Measurements from ENCODE around the gene B4GALT7.

- TF ChIP-seq POLR2AphosphoS5 (IDR thresholded peaks at IDR 0.05): no peak
- TF ChIP-seq CTCF (IDR thresholded peaks at IDR 0.05 in 8 of 11, conservative IDR thresholded peaks at IDR 0.05 in 3 of 11): no peak
These were observed 6.4 kb upstream of the B4GALT7 start for GRCh38 chr5:177593511-177593910.
